ENCODE results near the gene GASK1A.

DNA sequence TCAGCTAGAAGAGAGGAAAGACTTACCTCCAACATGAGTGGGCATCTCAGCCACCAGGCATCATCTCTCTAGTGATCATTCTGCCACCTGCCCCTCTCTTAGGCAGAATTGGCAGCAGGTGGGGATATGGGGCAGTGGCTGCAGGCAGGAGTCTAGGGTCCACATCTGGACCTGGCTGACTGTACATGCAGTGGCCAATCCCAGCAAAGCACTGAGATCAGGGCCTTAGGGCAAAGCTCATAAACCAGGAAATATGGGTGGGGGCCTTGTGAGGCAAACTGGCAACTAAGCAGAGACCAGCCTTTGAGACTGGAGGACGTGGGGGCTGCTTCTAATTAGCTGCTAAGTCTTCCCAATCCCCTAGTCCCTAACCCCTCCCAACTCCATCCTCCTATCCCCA is 113.9 kb downstream of the GASK1A start:
- TF ChIP-seq, protein P1, sequence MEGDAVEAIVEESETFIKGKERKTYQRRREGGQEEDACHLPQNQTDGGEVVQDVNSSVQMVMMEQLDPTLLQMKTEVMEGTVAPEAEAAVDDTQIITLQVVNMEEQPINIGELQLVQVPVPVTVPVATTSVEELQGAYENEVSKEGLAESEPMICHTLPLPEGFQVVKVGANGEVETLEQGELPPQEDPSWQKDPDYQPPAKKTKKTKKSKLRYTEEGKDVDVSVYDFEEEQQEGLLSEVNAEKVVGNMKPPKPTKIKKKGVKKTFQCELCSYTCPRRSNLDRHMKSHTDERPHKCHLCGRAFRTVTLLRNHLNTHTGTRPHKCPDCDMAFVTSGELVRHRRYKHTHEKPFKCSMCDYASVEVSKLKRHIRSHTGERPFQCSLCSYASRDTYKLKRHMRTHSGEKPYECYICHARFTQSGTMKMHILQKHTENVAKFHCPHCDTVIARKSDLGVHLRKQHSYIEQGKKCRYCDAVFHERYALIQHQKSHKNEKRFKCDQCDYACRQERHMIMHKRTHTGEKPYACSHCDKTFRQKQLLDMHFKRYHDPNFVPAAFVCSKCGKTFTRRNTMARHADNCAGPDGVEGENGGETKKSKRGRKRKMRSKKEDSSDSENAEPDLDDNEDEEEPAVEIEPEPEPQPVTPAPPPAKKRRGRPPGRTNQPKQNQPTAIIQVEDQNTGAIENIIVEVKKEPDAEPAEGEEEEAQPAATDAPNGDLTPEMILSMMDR (IDR thresholded peaks at IDR 0.05; ENCODE audit: borderline replicate concordance, extremely low read depth, low read length, poor library complexity, severe bottlenecking): no peak
- no peak for TF ChIP-seq EZH2 (IDR thresholded peaks at IDR 0.05; ENCODE audit: borderline replicate concordance, low read depth, low read length, severe bottlenecking)
